ENCODE results near the gene BCL11A. TPM values are rescaled to one million over a fixed set of nuclear protein-coding genes. Genes with fewer than 3 reads are reported as not detected.
A peak's percentile ranks its signal among the peaks of the same experiment; 100 is the strongest.

The BCL11A gene
- total RNA-seq, 1 donor from 2014 or later: 29.8 TPM

DNA sequence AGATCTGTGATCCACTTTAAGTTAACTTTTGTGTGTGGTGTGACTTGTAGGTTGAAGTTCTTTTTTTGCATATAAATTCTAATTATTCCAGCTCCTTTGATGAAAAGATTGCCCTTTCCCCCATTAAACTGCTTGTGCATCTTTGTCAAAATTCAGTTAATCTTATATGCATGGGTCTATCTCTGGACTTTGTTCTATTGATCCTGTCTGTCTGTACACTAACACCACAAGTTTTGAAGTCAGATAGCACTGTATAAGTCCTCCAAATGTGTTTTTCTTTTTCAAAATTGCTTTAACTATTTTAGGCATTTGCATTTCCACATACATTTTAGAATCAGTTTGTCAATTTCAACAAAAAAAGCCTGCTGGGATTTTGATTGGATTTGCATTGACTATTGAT is 137.6 kb downstream of the BCL11A start:
- no peak for TF ChIP-seq EZH2 (IDR thresholded peaks at IDR 0.05; ENCODE audit: insufficient read depth, low read length)
- Histone ChIP-seq H3K36me3 (ENCODE audit: insufficient read depth, low read length) (no peaks in the 10 kb centered on the region), H3K27ac (ENCODE audit: low read depth, low read length) (no peak overlapping the region), H2AFZ (ENCODE audit: low read depth, low read length) (no peak overlapping the region), H3K4me1 (ENCODE audit: insufficient read depth, low read length) (peaks cover 2% of the 10 kb centered on the region), H3K9me3 (ENCODE audit: insufficient read depth, low read depth, low read length) (no peaks in the 10 kb centered on the region), H3K9ac (ENCODE audit: low read length) (no peak overlapping the region), H3K27me3 (ENCODE audit: insufficient read depth, low read length) (no peaks in the 10 kb centered on the region), H3K4me3 (ENCODE audit: insufficient read depth, low read depth, low read length) (no peak overlapping the region), H3K4me2 (ENCODE audit: low read length) (no peak overlapping the region), H3K79me2 (ENCODE audit: insufficient read depth, low read length) (no peaks in the 10 kb centered on the region), H4K20me1 (ENCODE audit: insufficient read depth, low read length) (no peaks in the 10 kb centered on the region)
- DNase-seq (ENCODE audit: low read depth) (no peak), FAIRE-seq (no peak)
- H3K27me3 Mint-ChIP-seq (ENCODE audit: low read depth, unreplicated experiment): peaks cover 27% of the 10 kb centered on the region
- H3K27ac Mint-ChIP-seq (ENCODE audit: unreplicated experiment): no peak overlapping the region
- H3K9me3 Mint-ChIP-seq (ENCODE audit: unreplicated experiment): peaks cover 11% of the 10 kb centered on the region
- no peaks in the 10 kb centered on the region for H3K36me3 Mint-ChIP-seq (ENCODE audit: low read depth, unreplicated experiment)
- peaks cover 15% of the 10 kb centered on the region for H3K4me1 Mint-ChIP-seq (ENCODE audit: low read depth, unreplicated experiment)
- H3K4me3 Mint-ChIP-seq (ENCODE audit: unreplicated experiment): no peak overlapping the region

DNA sequence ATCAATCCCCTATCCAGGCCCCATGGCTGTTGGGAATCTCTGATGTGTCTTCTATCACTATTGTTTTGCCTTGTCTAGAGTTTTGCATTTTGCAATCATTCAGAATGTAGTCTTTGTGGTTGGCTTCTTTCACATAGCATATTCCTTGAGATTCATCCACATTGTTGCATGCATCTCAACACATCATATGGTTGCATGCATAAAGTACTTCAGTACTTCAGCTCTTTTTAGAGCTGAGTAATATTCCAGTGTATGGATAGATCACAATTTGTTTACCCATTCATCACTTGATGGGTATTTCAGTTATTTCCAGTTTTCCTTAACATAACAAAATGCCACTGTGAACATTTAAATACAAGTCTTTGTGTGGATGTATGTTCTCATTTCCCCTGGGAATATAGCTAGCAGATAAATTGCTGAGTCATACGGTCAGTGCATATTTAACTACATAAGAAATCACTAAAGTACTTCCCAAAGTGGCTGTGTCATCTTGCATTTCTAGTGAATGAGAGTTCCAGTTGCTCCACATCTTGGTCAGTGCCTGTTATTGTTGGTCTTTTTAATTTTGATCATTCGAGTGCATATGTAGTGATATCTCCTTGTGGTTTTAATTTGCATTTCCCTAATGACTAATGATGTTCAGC is 138.8 kb downstream of the BCL11A start:
- Histone ChIP-seq H3K4me2 (ENCODE audit: low read length) (no peak overlapping the region), H3K9me3 (ENCODE audit: insufficient read depth, low read depth, low read length) (no peaks in the 10 kb centered on the region), H3K27ac (ENCODE audit: low read depth, low read length) (no peak overlapping the region), H2AFZ (ENCODE audit: low read depth, low read length) (no peak overlapping the region), H3K36me3 (ENCODE audit: insufficient read depth, low read length) (no peaks in the 10 kb centered on the region), H3K27me3 (ENCODE audit: insufficient read depth, low read length) (no peaks in the 10 kb centered on the region), H3K9ac (ENCODE audit: low read length) (no peak overlapping the region), H3K4me3 (ENCODE audit: insufficient read depth, low read depth, low read length) (no peak overlapping the region), H3K4me1 (ENCODE audit: insufficient read depth, low read length) (peaks cover 2% of the 10 kb centered on the region), H4K20me1 (ENCODE audit: insufficient read depth, low read length) (no peaks in the 10 kb centered on the region), H3K79me2 (ENCODE audit: insufficient read depth, low read length) (no peaks in the 10 kb centered on the region)
- H3K9me3 Mint-ChIP-seq (ENCODE audit: unreplicated experiment): peaks cover 11% of the 10 kb centered on the region
- FAIRE-seq (no peak), DNase-seq (ENCODE audit: low read depth) (peak; percentile 49)
- no peaks in the 10 kb centered on the region for H3K36me3 Mint-ChIP-seq (ENCODE audit: low read depth, unreplicated experiment)
- H3K27me3 Mint-ChIP-seq (ENCODE audit: low read depth, unreplicated experiment): peaks cover 33% of the 10 kb centered on the region
- no peak overlapping the region for H3K27ac Mint-ChIP-seq (ENCODE audit: unreplicated experiment)
- H3K4me1 Mint-ChIP-seq (ENCODE audit: low read depth, unreplicated experiment): peaks cover 15% of the 10 kb centered on the region
- H3K4me3 Mint-ChIP-seq (ENCODE audit: unreplicated experiment): no peak overlapping the region
- no peak for TF ChIP-seq EZH2 (IDR thresholded peaks at IDR 0.05; ENCODE audit: insufficient read depth, low read length)

DNA sequence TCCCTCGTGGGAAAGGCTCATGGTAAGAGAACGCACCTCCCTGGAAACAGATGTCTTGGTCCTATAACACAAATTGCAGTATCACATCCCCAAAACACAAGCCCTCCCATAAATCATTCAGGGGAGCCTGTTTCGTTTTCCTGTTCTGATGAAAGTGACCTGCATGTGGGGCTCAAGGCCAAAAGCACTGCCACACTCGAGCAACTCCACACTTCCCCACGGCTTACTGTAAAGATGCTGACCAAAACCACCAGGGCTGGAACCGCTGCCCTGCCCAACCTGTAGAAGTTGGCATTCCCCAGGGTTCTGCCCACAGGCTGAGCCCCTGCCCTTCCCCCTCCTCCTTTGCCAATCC is 139.7 kb downstream of the BCL11A start:
- Histone ChIP-seq H3K4me1 (ENCODE audit: insufficient read depth, low read length) (peaks cover 2% of the 10 kb centered on the region), H3K9ac (ENCODE audit: low read length) (no peak overlapping the region), H3K79me2 (ENCODE audit: insufficient read depth, low read length) (no peaks in the 10 kb centered on the region), H3K36me3 (ENCODE audit: insufficient read depth, low read length) (no peaks in the 10 kb centered on the region), H2AFZ (ENCODE audit: low read depth, low read length) (no peak overlapping the region), H3K4me3 (ENCODE audit: insufficient read depth, low read depth, low read length) (no peak overlapping the region), H3K27me3 (ENCODE audit: insufficient read depth, low read length) (no peaks in the 10 kb centered on the region), H3K27ac (ENCODE audit: low read depth, low read length) (no peak overlapping the region), H3K9me3 (ENCODE audit: insufficient read depth, low read depth, low read length) (no peaks in the 10 kb centered on the region), H4K20me1 (ENCODE audit: insufficient read depth, low read length) (no peaks in the 10 kb centered on the region), H3K4me2 (ENCODE audit: low read length) (no peak overlapping the region)
- DNase-seq (ENCODE audit: low read depth) (no peak), FAIRE-seq (no peak)
- TF ChIP-seq, protein P1, sequence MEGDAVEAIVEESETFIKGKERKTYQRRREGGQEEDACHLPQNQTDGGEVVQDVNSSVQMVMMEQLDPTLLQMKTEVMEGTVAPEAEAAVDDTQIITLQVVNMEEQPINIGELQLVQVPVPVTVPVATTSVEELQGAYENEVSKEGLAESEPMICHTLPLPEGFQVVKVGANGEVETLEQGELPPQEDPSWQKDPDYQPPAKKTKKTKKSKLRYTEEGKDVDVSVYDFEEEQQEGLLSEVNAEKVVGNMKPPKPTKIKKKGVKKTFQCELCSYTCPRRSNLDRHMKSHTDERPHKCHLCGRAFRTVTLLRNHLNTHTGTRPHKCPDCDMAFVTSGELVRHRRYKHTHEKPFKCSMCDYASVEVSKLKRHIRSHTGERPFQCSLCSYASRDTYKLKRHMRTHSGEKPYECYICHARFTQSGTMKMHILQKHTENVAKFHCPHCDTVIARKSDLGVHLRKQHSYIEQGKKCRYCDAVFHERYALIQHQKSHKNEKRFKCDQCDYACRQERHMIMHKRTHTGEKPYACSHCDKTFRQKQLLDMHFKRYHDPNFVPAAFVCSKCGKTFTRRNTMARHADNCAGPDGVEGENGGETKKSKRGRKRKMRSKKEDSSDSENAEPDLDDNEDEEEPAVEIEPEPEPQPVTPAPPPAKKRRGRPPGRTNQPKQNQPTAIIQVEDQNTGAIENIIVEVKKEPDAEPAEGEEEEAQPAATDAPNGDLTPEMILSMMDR (IDR thresholded peaks at IDR 0.05; ENCODE audit: insufficient read depth, low read depth, low read length): no peak
- no peak for TF ChIP-seq EZH2 (IDR thresholded peaks at IDR 0.05; ENCODE audit: insufficient read depth, low read length)
- Mint-ChIP-seq H3K4me3 (ENCODE audit: unreplicated experiment) (no peak overlapping the region), H3K9me3 (ENCODE audit: unreplicated experiment) (peaks cover 11% of the 10 kb centered on the region), H3K27ac (ENCODE audit: unreplicated experiment) (no peak overlapping the region), H3K4me1 (ENCODE audit: low read depth, unreplicated experiment) (peaks cover 17% of the 10 kb centered on the region), H3K27me3 (ENCODE audit: low read depth, unreplicated experiment) (peaks cover 27% of the 10 kb centered on the region), H3K36me3 (ENCODE audit: low read depth, unreplicated experiment) (no peaks in the 10 kb centered on the region)
